A549 (cell line): Measurements from ENCODE around the gene CSNK2A3.

Experiments
- CEBPB ChIP-seq, 2 experiments: fragments of >200 bp in 1 of 2; sonication (Bioruptor Twin) in 1 of 2; formaldehyde crosslinking in 1 of 2; IDR thresholded peaks; 2 replicates each; pipeline ENCODE4 v1.6.1; 2012 to 2016
- CTCF ChIP-seq: fragments of >200 bp; sonication (Bioruptor Twin); formaldehyde crosslinking; IDR thresholded peaks from 3 replicates; pipeline ENCODE4 v1.5.1; 2016
- E2F6 ChIP-seq: IDR thresholded peaks from 2 replicates; pipeline ENCODE4 v1.6.1; 2012; ENCODE audit warnings: low read depth, borderline replicate concordance
- EP300 ChIP-seq, 2 experiments: fragments of >200 bp; sonication (Bioruptor Twin); formaldehyde crosslinking; IDR thresholded peaks; 2 replicates in 1 of 2; 3 replicates in 1 of 2; pipeline ENCODE4 v1.6.1; 2016 to 2017
- FOSL2 ChIP-seq, 2 experiments: fragments of 450-650 bp in 1 of 2; fragments of >200 bp in 1 of 2; sonication (Bioruptor Twin) in 1 of 2; formaldehyde crosslinking; IDR thresholded peaks; 2 replicates each; pipeline versions ENCODE4 v1.5.0 to v1.6.1; 2016 to 2020; ENCODE audit warnings: mild to moderate bottlenecking in 1 of 2, moderate library complexity in 1 of 2
- HEYL ChIP-seq: fragments of 250-450 bp; sonication (Bioruptor Pico); IDR thresholded peaks from 2 replicates; pipeline ENCODE4 v1.8.0; 2021; ENCODE audit warnings: mild to moderate bottlenecking, moderate library complexity
- HOXB5 ChIP-seq: fragments of 250-450 bp; sonication (Bioruptor Pico); IDR thresholded peaks from 2 replicates; pipeline ENCODE4 v1.5.0; 2020; ENCODE audit warnings: mild to moderate bottlenecking, moderate library complexity
- KDM1A ChIP-seq: fragments of 200-600 bp; sonication (generic); IDR thresholded peaks from 2 replicates; pipeline ENCODE4 v1.6.1; 2016; ENCODE audit warnings: low read depth, mild to moderate bottlenecking
- MAX ChIP-seq: IDR thresholded peaks from 2 replicates; pipeline ENCODE4 v1.6.1; 2012
- POLR2A ChIP-seq: IDR thresholded peaks from 2 replicates; pipeline ENCODE4 v1.6.1; 2012; ENCODE audit warnings: mild to moderate bottlenecking, low read length

GRCh38 chr11:11349106-11349825, 3.8 kb downstream of the CSNK2A3 start:
- TF ChIP-seq KDM1A, result no peak
- TF ChIP-seq POLR2A, result no peak
- no peak for TF ChIP-seq CTCF
- no peak for TF ChIP-seq MAX
- no peak for TF ChIP-seq CEBPB (IDR thresholded peaks at IDR 0.05)
- TF ChIP-seq HEYL (CRISPR knock-in tag), result no peak
- no peak for TF ChIP-seq EP300 (IDR thresholded peaks at IDR 0.05)
- TF ChIP-seq E2F6, result no peak
- TF ChIP-seq FOSL2 (IDR thresholded peaks at IDR 0.05), result no peak
- TF ChIP-seq FOSL2 (CRISPR knock-in tag; IDR thresholded peaks at IDR 0.05), result no peak
- no peak for TF ChIP-seq HOXB5
